GM21786 (cell line): ENCODE data around the gene PTGER1.

ENCODE experiments used
- ATAC-seq: cut with Tn5 transposase; IDR thresholded peaks from one replicate; pipeline ENCODE4 v1.9.1; 2021; ENCODE audit not compliant: unreplicated experiment

The PTGER1 gene

GRCh38 chr19:14502334-14503092 lies 27.4 kb upstream of the PTGER1 start:
- no peak for ATAC-seq

DNA sequence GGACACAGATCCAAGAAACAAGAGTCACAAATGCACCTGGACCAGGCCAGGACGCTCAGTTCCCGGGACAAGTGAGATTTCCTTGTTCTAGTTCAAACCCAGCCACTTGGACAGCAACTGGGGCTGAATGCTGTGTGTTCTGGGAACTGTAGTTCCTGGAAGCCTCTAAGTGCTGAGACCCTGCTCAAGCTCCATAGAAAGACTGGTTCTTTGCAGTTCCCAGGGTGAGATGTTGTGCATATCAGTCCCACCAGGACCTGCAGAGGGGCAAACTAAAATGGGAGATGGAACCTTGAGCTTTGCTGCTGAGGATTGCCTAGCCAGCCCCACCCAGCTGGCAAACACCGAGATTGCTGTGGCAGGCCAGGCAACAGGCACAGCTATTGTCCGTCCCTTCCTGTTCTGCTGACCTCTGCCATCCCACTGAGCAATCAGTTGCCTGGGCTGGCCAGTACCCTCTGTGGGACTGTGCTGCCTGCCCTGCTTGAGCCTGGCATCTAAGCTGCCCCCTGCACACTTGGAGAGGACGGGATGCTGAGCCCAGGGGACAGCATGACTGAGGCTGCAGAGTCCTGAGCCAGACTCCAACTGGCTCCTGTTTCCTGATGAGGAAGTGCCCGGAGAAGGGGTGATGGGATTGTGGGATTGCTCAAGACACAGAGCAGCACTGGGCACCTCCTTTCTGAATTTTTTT lies 22.2 kb upstream of the PTGER1 start:
- ATAC-seq: no peak

DNA sequence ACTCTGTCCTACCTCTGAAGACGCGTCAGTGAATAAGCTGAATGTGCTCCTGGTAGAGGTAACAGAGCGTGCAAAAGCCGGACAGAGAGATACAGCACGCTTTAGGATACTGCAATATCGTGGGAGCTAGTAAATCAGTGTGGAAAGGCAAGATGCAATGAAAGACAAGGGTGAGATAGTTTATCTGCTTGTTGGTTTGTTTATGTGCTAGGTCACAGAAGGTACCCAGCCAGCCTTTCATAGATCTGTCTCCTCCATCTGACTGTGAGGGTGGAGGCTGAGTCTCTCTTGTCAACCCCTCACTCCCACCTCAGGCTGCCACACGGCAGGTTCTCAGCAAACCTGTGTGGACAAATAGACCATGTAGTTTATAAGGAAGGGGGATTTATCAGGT lies 21.7 kb upstream of the PTGER1 start:
- no peak for ATAC-seq

GRCh38 chr19:14496029-14496833 lies 21.1 kb upstream of the PTGER1 start, which contains the start of gene GIPC1:
GIPC1 (minus strand) TSS chr19:14496127; CDS start chr19:14482976, 13,151 bp downstream.
- no peak for ATAC-seq

- no peak for ATAC-seq
Measured at GRCh38 chr19:14495672-14496028, 20.5 kb upstream of the PTGER1 start.

DNA sequence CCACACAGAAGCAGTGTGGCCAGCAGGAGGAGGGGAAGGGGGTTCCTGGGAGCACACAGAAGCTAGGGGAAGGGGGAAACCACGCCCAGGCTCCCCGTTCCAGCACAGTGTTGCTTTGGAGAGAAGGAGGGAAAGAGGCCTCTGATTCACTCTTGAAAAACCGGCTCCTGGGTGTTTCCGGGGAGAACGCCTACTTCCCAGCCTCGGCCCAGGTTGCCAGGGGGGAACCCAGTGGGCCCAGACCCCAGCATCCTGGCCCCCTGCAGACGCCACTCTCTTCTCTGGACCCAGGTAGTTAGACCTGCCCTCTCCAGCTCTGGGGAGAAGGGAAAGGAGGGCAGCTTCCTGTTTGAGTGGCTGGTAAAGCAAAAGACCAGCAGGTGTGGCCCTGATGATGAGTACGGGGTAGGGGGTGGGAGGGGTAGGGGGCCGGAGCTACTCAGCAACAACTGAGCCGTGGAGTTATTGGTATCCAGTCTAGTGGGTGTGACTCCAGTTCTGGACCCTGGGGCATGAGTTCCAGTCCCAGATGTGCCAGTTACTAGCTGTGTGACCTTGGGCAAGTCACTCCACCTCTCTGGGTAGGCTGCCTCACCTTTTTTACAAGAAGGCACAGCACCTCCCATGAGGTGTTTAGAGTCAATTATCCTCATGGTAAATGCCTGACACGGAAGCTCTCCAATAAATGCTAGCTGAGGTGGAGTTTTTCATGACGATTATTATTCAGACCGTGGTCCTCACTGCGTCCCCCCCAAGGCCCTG lies 19.9 kb upstream of the PTGER1 start:
- ATAC-seq: no peak

- no peak for ATAC-seq
Measured at GRCh38 chr19:14494411-14494810, 19.3 kb upstream of the PTGER1 start.

DNA sequence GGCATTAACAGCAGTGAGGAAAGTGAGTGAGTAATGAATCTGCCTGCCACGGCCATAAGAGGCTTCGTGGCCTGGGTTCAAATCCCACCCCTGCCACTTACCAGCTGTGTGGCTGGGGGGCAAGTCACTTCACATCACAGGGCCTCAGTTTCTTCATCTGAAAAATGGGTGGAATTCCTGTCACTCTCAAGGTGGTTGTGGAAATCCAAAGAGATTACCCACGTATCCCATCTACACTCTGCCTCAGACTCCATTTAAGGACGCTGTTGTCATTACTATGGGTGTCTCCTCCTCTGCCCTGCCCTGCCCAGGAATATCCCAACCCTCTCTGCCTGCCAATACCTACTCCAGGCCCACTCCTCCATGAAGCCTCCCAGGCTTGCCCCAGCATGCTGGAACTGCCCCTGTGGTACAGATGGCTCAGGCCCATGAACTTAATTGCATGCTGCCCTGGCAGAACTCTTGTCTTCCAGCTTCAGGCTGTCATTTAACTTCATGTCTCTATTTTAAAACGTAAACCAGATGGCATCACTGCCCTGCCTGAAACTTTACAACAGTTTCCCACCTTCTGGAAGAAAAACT lies 17.7 kb upstream of the PTGER1 start:
- ATAC-seq: no peak

DNA sequence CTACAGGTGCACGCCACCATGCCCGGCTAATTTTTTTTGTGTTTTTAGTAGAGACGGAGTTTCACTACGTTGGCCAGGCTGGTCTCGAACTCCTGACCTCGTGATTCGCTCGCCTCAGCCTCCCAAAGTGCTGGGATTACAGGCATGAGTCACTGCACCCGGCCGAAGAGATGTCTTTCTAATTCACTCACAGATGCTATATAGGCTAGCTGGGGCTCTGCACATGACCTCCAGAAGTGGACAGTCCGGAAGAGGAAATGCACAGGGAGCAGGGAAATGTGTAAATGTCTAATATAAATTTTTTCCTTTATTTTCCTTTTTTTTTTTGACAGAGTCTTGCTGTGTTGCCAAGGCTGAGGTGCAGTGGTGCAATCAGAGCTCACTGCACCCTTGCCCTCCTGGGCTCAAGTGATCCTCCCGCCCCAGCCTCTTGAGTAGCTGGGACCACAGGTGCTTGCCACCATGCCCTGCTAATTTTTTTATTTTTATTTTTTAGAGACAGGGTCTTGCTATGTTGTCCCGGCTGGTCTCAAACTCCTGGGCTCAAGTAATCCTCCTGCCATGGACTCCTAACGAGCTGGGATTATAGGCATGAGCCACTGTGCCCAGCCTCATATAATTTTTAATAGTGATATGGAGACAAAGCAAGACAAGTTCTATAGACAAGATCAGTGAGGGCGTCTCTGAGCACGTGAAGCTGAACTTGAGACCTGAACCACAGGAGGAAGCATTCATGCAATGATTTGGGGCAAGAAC lies 12.4 kb upstream of the PTGER1 start:
- ATAC-seq: no peak

- no peak for ATAC-seq
Measured at GRCh38 chr19:14482172-14482941, 7.2 kb upstream of the PTGER1 start.

- no peak for ATAC-seq
Measured at GRCh38 chr19:14480700-14481079, 5.5 kb upstream of the PTGER1 start.

DNA sequence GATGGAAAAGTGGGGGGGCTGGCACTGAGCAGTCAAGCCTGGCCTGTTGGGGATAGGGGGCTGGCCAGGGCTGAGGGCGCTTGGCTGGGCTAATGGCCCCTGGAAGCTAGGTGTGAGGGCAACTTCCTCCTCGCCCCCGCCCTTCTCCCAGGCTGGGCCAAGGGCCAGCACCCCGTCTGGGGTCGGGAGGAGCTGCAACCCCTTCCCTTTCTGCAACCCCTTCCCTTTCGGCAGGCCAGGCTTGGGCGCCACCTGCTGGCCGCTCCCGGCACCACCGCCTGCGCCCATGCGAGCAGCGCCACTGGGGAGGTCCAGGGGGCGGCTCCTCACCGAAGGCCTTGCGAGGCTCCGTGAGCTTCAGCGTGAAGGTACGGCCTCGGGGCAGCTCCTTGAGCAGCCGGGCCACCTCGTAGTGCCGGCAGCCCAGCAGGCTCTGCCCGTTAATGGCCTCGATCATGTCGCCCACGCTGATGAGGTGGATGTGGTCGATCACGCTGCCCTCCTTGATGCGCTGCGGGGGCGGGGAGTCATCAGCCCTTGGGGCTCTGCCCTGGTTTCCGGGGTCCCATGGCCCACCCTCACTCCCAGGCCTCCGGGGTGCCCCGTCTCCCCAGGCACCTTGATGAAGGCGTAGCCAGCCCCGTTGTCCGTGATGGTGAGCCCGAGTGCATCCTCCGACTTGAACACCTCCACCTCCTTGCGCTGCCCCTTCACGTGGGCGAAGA lies 5.0 kb upstream of the PTGER1 start:
- no peak for ATAC-seq

- no peak for ATAC-seq
Measured at GRCh38 chr19:14479309-14479974, 4.3 kb upstream of the PTGER1 start.

GRCh38 chr19:14478113-14478545 lies 3.0 kb upstream of the PTGER1 start:
- ATAC-seq: no peak

DNA sequence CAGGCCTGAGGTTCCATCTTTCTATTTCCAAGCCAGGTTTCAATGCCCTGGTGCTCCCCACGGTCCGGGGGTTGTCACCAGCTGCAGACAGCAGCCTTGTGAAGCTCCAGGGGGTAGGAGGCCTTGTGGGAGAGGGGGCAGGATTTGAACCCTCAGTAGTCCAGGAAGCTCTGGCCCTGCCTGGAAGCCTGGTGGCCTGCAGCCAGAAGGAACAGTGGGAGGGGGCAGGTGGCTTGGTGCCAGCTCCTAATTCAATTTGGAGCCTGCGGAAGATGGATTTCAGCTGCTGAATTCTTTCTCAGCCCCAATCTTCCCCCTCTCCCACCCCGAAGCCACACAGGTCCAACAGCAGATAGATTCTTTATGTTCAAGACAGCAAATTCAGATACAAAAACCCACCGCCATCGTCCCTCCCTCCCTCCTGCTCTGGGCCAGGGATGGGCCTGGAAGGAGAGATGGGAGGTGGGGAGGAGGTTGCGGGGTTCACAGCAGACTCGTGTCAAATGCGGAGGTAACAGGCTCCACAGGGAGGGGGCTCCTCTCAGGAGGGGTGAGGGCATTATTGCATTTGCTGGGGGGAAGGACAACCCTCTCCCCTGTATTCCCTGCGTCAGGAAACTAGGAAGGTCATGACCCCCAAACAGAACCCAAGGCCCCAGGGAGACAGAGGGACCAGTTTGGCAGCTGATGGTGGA lies 2.4 kb upstream of the PTGER1 start:
- no peak for ATAC-seq

- ATAC-seq: no peak
Measured at GRCh38 chr19:14476673-14477401, 1.7 kb upstream of the PTGER1 start.

GRCh38 chr19:14476327-14476672 lies 1.1 kb upstream of the PTGER1 start:
- no peak for ATAC-seq
